ENCODE data around the gene EIF4E2.

DNA sequence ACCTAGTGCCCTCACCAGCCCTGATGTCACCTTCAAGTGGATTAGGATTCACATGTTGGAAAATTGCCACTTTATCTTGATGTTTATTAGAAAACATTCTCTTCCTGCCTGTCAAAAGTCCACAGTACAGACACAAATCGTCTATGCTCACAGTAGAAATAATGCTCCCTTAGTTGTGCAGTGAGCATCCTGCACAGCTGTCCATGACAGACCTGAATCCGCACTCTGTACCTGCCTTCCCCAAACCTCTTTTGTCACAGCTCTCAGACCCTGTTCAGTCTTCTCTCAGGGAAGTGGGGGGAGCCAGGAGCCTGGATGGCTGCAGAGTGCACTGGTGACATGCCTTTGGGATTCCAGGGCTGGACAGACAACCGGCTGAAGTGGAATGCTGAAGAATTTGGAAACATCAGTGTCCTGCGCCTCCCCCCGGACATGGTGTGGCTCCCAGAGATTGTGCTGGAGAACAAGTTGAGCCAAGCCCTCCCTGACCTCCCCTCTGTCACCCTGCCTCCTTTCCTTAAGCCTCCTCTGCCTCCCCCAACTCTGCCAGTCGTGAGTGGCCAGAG, 22.5 kb upstream of the EIF4E2 start:
- TF ChIP-seq, protein P1, sequence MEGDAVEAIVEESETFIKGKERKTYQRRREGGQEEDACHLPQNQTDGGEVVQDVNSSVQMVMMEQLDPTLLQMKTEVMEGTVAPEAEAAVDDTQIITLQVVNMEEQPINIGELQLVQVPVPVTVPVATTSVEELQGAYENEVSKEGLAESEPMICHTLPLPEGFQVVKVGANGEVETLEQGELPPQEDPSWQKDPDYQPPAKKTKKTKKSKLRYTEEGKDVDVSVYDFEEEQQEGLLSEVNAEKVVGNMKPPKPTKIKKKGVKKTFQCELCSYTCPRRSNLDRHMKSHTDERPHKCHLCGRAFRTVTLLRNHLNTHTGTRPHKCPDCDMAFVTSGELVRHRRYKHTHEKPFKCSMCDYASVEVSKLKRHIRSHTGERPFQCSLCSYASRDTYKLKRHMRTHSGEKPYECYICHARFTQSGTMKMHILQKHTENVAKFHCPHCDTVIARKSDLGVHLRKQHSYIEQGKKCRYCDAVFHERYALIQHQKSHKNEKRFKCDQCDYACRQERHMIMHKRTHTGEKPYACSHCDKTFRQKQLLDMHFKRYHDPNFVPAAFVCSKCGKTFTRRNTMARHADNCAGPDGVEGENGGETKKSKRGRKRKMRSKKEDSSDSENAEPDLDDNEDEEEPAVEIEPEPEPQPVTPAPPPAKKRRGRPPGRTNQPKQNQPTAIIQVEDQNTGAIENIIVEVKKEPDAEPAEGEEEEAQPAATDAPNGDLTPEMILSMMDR (IDR thresholded peaks at IDR 0.05), result no peak
- no peak for TF ChIP-seq POLR2A (IDR thresholded peaks at IDR 0.05)
- TF ChIP-seq POLR2AphosphoS5 (IDR thresholded peaks at IDR 0.05), result no peak

Data from prostate gland (tissue), 2 donors.